GM12865 (cell line): ENCODE data around the gene DIP2B.

ENCODE experiments used
- DNase-seq: peaks from one replicate; pipeline ENCODE4 v3.0.0; 2010; ENCODE audit warnings: low read depth
- H3K4me3 ChIP-seq: 2 replicates; pipeline ENCODE4 v1.5.1; 2011; ENCODE audit warnings: mild to moderate bottlenecking, low read depth, low read length, control low read depth
- CTCF ChIP-seq: IDR thresholded peaks from 2 replicates; pipeline ENCODE4 v1.5.1; 2011; ENCODE audit warnings: low read length, control low read depth, low read depth, inconsistent platforms; ENCODE audit not compliant: insufficient read depth; ENCODE audit errors: missing control alignments

Gene DIP2B

GRCh38 chr12:50772877-50773276 is 268.1 kb downstream of the DIP2B start:
- TF ChIP-seq CTCF = no peak
- no peak for DNase-seq
- H3K4me3 ChIP-seq = no peak overlapping the region

- DNase-seq = no peak
- H3K4me3 ChIP-seq = no peak overlapping the region
- TF ChIP-seq CTCF = no peak
These were observed 270.5 kb downstream of the DIP2B start for GRCh38 chr12:50775251-50775650.

- no peak overlapping the region for H3K4me3 ChIP-seq
- TF ChIP-seq CTCF = no peak
- no peak for DNase-seq
These were observed 272.3 kb downstream of the DIP2B start for GRCh38 chr12:50776749-50777728.

GRCh38 chr12:50778663-50779590 is 274.1 kb downstream of the DIP2B start:
- H3K4me3 ChIP-seq = no peak overlapping the region

GRCh38 chr12:50780013-50780412 is 275.2 kb downstream of the DIP2B start:
- no peak overlapping the region for H3K4me3 ChIP-seq
- no peak for DNase-seq
- no peak for TF ChIP-seq CTCF

More at GRCh38 chr12:50778663-50779590, 274.1 kb downstream of the DIP2B start:
- no peak for TF ChIP-seq CTCF
- DNase-seq = no peak

- H3K4me3 ChIP-seq = no peak overlapping the region
- no peak for TF ChIP-seq CTCF
- no peak for DNase-seq
These were observed 279.7 kb downstream of the DIP2B start for GRCh38 chr12:50784501-50784900.
